Smooth muscle cell (in vitro differentiated cells): Measurements from ENCODE around the gene SEL1L2. TPM values are rescaled to one million over a fixed set of nuclear protein-coding genes. Genes with fewer than 3 reads are reported as not detected.

ENCODE experiments used
- DNase-seq: peaks from one replicate; lab custom pipeline; 2025; ENCODE audit not compliant: unreplicated experiment; lab: John Stamatoyannopoulos, UW
- H2AFZ ChIP-seq: fragments of 200-600 bp; sonication (generic); 2 replicates; pipeline ENCODE4 v1.6.0; 2016; ENCODE audit warnings: antibody characterized with exemption, low read depth, mild to moderate bottlenecking
- H3F3A ChIP-seq: fragments of 200-600 bp; sonication (generic); 2 replicates; pipeline ENCODE4 v1.6.0; 2017; ENCODE audit warnings: antibody characterized with exemption, low read depth
- H3K27ac ChIP-seq: fragments of 200-600 bp; sonication (generic); 2 replicates; pipeline ENCODE4 v1.5.1; 2016; ENCODE audit warnings: low read depth, mild to moderate bottlenecking
- H3K27me3 ChIP-seq: fragments of 200-600 bp; sonication (generic); 2 replicates; pipeline ENCODE4 v1.6.1; 2016; ENCODE audit warnings: low read depth, mild to moderate bottlenecking
- H3K36me3 ChIP-seq: fragments of 200-600 bp; sonication (generic); 2 replicates; pipeline ENCODE4 v1.5.1; 2016; ENCODE audit warnings: low read depth
- H3K4me1 ChIP-seq: fragments of 200-600 bp; sonication (generic); 2 replicates; pipeline ENCODE4 v1.5.1; 2016; ENCODE audit warnings: low read depth
- H3K4me2 ChIP-seq: fragments of 200-600 bp; sonication (generic); 2 replicates; pipeline ENCODE4 v1.6.0; 2016; ENCODE audit warnings: mild to moderate bottlenecking
- H3K4me3 ChIP-seq: fragments of 200-600 bp; sonication (generic); 2 replicates; pipeline ENCODE4 v1.5.1; 2016; ENCODE audit warnings: mild to moderate bottlenecking
- H3K79me2 ChIP-seq: fragments of 200-600 bp; sonication (generic); 2 replicates; pipeline ENCODE4 v1.6.0; 2016; ENCODE audit warnings: low read depth, mild to moderate bottlenecking
- H3K9ac ChIP-seq: fragments of 200-600 bp; sonication (generic); 2 replicates; pipeline ENCODE4 v1.6.0; 2016; ENCODE audit warnings: low read depth
- H3K9me3 ChIP-seq: fragments of 200-600 bp; sonication (generic); replicated peaks from 2 replicates; pipeline ENCODE4 v1.5.1; 2016; ENCODE audit warnings: low read depth
- H4K20me1 ChIP-seq: fragments of 200-600 bp; sonication (generic); 2 replicates; pipeline ENCODE4 v1.6.0; 2016; ENCODE audit warnings: low read depth
- WGBS: methylation state at CpG from one replicate; pipeline ENCODE4 v1.1.7; 2016; ENCODE audit warnings: low lambda C conversion rate; 5-methylcytosine and 5-hydroxymethylcytosine counted together
- polyA plus RNA-seq: library from polyadenylated mRNA; unstranded; fragments of >200 nt; fragmentation: Nextera tagmentation; extraction: Ambion mirVana; gene quantifications from 2 replicates; pipeline ENCODE4 v1.2.1, GENCODE V29; 2016
- total RNA-seq: library from RNA; depleted of rRNA; stranded (reverse); fragments of >200 nt; gene quantifications from 2 replicates; pipeline ENCODE4 v1.2.3, GENCODE V29; 2014
- TF ChIP-seq, protein P1 (sequence below): fragments of 200-600 bp; sonication (generic); IDR thresholded peaks from 2 replicates; pipeline ENCODE4 v1.5.1; 2017; ENCODE audit warnings: borderline replicate concordance, mild to moderate bottlenecking, antibody characterized with exemption; ENCODE audit not compliant: insufficient read depth, poor library complexity, severe bottlenecking

SEL1L2 gene
- total and polyA plus RNA-seq, 2 experiments from 2014 or later: not detected

DNA sequence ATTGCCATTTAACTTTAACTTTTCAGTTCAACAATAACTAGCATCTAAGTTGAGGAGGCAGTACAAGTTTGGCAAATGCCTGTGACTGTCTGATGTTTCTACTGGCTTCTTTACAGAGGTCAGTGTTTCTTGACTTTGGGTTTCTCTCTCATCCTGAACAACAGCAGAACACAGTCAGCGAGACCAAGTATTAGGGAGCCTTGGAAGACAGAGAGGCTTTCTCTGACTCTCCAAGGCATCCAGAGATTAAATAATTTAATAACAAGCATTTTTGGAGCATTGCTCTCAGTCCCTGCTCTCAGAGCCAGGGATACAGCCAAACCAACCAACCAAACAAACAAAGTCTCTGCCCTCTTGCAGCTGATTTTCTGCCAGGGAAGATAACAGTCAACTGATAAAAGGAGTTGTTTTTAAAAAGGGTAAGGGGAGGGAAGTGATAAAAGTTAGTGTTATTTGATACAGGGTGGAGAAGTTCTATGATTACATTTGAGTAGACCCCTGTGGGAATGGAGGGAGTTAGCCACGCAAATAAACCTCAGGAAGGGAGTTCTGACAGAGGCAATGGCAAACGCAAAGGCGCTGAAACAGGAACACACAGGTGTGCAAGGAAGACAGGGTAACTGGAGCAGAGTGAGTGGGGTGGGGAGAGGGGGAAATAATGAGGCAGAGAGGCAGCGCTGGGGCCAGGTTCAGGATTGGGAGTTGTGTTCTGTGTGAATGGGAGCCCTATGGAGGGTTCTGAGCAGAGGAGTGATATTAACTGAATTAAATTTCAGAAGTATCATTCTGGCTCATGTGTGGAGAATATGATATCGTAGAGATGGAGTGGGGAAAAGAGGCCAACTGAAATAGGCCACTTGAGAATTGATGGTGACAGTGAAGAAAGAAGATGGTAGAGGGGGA is 55.2 kb downstream of the SEL1L2 start:
- 78% methylated on average over 6 of the region's 6 CpGs for WGBS
- no peaks in the 10 kb centered on the region for H4K20me1 ChIP-seq
- TF ChIP-seq, protein P1, sequence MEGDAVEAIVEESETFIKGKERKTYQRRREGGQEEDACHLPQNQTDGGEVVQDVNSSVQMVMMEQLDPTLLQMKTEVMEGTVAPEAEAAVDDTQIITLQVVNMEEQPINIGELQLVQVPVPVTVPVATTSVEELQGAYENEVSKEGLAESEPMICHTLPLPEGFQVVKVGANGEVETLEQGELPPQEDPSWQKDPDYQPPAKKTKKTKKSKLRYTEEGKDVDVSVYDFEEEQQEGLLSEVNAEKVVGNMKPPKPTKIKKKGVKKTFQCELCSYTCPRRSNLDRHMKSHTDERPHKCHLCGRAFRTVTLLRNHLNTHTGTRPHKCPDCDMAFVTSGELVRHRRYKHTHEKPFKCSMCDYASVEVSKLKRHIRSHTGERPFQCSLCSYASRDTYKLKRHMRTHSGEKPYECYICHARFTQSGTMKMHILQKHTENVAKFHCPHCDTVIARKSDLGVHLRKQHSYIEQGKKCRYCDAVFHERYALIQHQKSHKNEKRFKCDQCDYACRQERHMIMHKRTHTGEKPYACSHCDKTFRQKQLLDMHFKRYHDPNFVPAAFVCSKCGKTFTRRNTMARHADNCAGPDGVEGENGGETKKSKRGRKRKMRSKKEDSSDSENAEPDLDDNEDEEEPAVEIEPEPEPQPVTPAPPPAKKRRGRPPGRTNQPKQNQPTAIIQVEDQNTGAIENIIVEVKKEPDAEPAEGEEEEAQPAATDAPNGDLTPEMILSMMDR: no peak

GRCh38 chr20:13930281-13930680 is 60.1 kb downstream of the SEL1L2 start:
- Histone ChIP-seq H3K9me3 (no peaks in the 10 kb centered on the region), H2AFZ (no peak overlapping the region), H4K20me1 (no peaks in the 10 kb centered on the region), H3K27me3 (no peaks in the 10 kb centered on the region), H3K79me2 (no peaks in the 10 kb centered on the region), H3K4me1 (no peaks in the 10 kb centered on the region), H3K4me3 (no peak overlapping the region), H3K27ac (no peak overlapping the region), H3F3A (no peaks in the 10 kb centered on the region), H3K9ac (no peak overlapping the region), H3K36me3 (no peaks in the 10 kb centered on the region), H3K4me2 (no peak overlapping the region)
- TF ChIP-seq, protein P1: no peak
- 73% methylated on average over 4 of the region's 4 CpGs for WGBS
- no peak for DNase-seq

More for the DNA sequence above, 55.2 kb downstream of the SEL1L2 start:
- Histone ChIP-seq H3K27me3 (no peaks in the 10 kb centered on the region), H3K36me3 (no peaks in the 10 kb centered on the region), H3K9ac (no peak overlapping the region), H3K4me2 (no peak overlapping the region), H3K9me3 (no peaks in the 10 kb centered on the region), H2AFZ (no peak overlapping the region), H3F3A (no peaks in the 10 kb centered on the region), H3K4me3 (no peak overlapping the region), H3K27ac (no peak overlapping the region), H3K79me2 (no peaks in the 10 kb centered on the region), H3K4me1 (no peaks in the 10 kb centered on the region)
- no peak for DNase-seq

GRCh38 chr20:13929836-13930235 is 60.6 kb downstream of the SEL1L2 start:
- Histone ChIP-seq H3K9me3 (no peaks in the 10 kb centered on the region), H3K79me2 (no peaks in the 10 kb centered on the region), H3K27ac (no peak overlapping the region), H3F3A (no peaks in the 10 kb centered on the region), H3K27me3 (no peaks in the 10 kb centered on the region), H2AFZ (no peak overlapping the region), H3K4me1 (no peaks in the 10 kb centered on the region), H4K20me1 (no peaks in the 10 kb centered on the region), H3K9ac (no peak overlapping the region), H3K4me2 (no peak overlapping the region), H3K4me3 (no peak overlapping the region), H3K36me3 (no peaks in the 10 kb centered on the region)
- WGBS: 98% methylated on average over 6 of the region's 6 CpGs
- DNase-seq: no peak
- TF ChIP-seq, protein P1: no peak
